Astrocyte (in vitro differentiated cells and primary cell): ENCODE measurements around the gene EBF4. TPM values are rescaled to one million over a fixed set of nuclear protein-coding genes. Genes with fewer than 3 reads are reported as not detected.

Experiments used
- DNase-seq: peaks from one replicate; pipeline ENCODE4 v3.0.0-alpha.2; 2010; ENCODE audit warnings: low read depth
- FAIRE-seq: peaks from 2 replicates; lab custom pipeline; 2011; peaks lifted over from hg19 to GRCh38; lab: Jason Lieb, UNC
- H2AFZ ChIP-seq: 2 replicates; pipeline ENCODE4 v1.6.0; 2012; ENCODE audit warnings: low read depth, low read length, inconsistent platforms
- H3K27ac ChIP-seq: 2 replicates; pipeline ENCODE4 v1.5.1; 2011; ENCODE audit warnings: low read depth, low read length, inconsistent platforms
- H3K27me3 ChIP-seq: 2 replicates; pipeline ENCODE4 v1.6.0; 2011; ENCODE audit warnings: low read length, inconsistent platforms; ENCODE audit not compliant: insufficient read depth
- H3K36me3 ChIP-seq: 2 replicates; pipeline ENCODE4 v1.5.1; 2011; ENCODE audit warnings: low read length, inconsistent platforms; ENCODE audit not compliant: insufficient read depth
- H3K4me1 ChIP-seq: 2 replicates; pipeline ENCODE4 v1.5.1; 2011; ENCODE audit warnings: low read length, inconsistent platforms; ENCODE audit not compliant: insufficient read depth
- H3K4me2 ChIP-seq: 2 replicates; pipeline ENCODE4 v1.6.0; 2012; ENCODE audit warnings: low read length, inconsistent platforms
- H3K4me3 ChIP-seq: 2 replicates; pipeline ENCODE4 v1.5.1; 2011; ENCODE audit warnings: low read depth, mild to moderate bottlenecking, low read length, inconsistent platforms; ENCODE audit not compliant: insufficient read depth
- H3K79me2 ChIP-seq: 2 replicates; pipeline ENCODE4 v1.6.0; 2012; ENCODE audit warnings: mild to moderate bottlenecking, low read length, inconsistent platforms; ENCODE audit not compliant: insufficient read depth
- H3K9ac ChIP-seq: 2 replicates; pipeline ENCODE4 v1.6.0; 2012; ENCODE audit warnings: mild to moderate bottlenecking, low read length, inconsistent platforms
- H3K9me3 ChIP-seq: 2 replicates; pipeline ENCODE4 v1.5.1; 2012; ENCODE audit warnings: low read depth, mild to moderate bottlenecking, low read length, inconsistent platforms; ENCODE audit not compliant: insufficient read depth
- H4K20me1 ChIP-seq: 2 replicates; pipeline ENCODE4 v1.6.0; 2012; ENCODE audit warnings: low read length, inconsistent platforms; ENCODE audit not compliant: insufficient read depth
- H3K27ac Mint-ChIP-seq: one replicate; pipeline ENCODE4 v1.8.0; 2021; ENCODE audit warnings: mild to moderate bottlenecking, mixed read lengths; ENCODE audit not compliant: unreplicated experiment
- H3K27me3 Mint-ChIP-seq: one replicate; pipeline ENCODE4 v1.8.0; 2021; ENCODE audit warnings: low read depth, mixed read lengths; ENCODE audit not compliant: unreplicated experiment
- H3K36me3 Mint-ChIP-seq: one replicate; pipeline ENCODE4 v1.8.0; 2021; ENCODE audit warnings: low read depth, mixed read lengths; ENCODE audit not compliant: unreplicated experiment
- H3K4me1 Mint-ChIP-seq: one replicate; pipeline ENCODE4 v1.8.0; 2021; ENCODE audit warnings: low read depth, mixed read lengths; ENCODE audit not compliant: unreplicated experiment
- H3K4me3 Mint-ChIP-seq: one replicate; pipeline ENCODE4 v1.8.0; 2021; ENCODE audit warnings: mild to moderate bottlenecking, moderate library complexity, mixed read lengths; ENCODE audit not compliant: unreplicated experiment
- H3K9me3 Mint-ChIP-seq: one replicate; pipeline ENCODE4 v1.8.0; 2021; ENCODE audit warnings: mild to moderate bottlenecking, mixed read lengths; ENCODE audit not compliant: unreplicated experiment
- EZH2 ChIP-seq: IDR thresholded peaks from 2 replicates; pipeline ENCODE4 v1.6.1; 2012; ENCODE audit warnings: mild to moderate bottlenecking, low read length, inconsistent platforms; ENCODE audit not compliant: insufficient read depth
- total RNA-seq: library from RNA; stranded (reverse); gene quantifications from 2 replicates; pipeline ENCODE4 v1.2.1, GENCODE V29; 2021
- TF ChIP-seq, protein P1 (sequence below): IDR thresholded peaks from 2 replicates; pipeline ENCODE4 v1.5.1; 2011; ENCODE audit warnings: low read depth, mild to moderate bottlenecking, inconsistent platforms, low read length, moderate library complexity; ENCODE audit not compliant: insufficient read depth

The EBF4 gene
- total RNA-seq, 1 donor from 2014 or later, result 2.3 TPM

GRCh38 chr20:2771631-2772080 is 79.1 kb downstream of the EBF4 start:
- H3K27ac ChIP-seq, result no peak overlapping the region
- peak overlapping the region; percentile 22 for H3K4me2 ChIP-seq
- Mint-ChIP-seq H3K9me3 (peaks cover 4% of the 10 kb centered on the region), H3K4me3 (no peak overlapping the region), H3K27ac (no peak overlapping the region), H3K27me3 (peaks cover 31% of the 10 kb centered on the region), H3K4me1 (no peaks in the 10 kb centered on the region), H3K36me3 (no peaks in the 10 kb centered on the region)
- peaks cover 7% of the 10 kb centered on the region for H4K20me1 ChIP-seq
- H3K36me3 ChIP-seq, result no peaks in the 10 kb centered on the region
- no peak overlapping the region for H3K4me3 ChIP-seq
- H3K4me1 ChIP-seq, result no peaks in the 10 kb centered on the region
- FAIRE-seq (no peak), DNase-seq (no peak)
- TF ChIP-seq EZH2, result no peak
- TF ChIP-seq, protein P1, sequence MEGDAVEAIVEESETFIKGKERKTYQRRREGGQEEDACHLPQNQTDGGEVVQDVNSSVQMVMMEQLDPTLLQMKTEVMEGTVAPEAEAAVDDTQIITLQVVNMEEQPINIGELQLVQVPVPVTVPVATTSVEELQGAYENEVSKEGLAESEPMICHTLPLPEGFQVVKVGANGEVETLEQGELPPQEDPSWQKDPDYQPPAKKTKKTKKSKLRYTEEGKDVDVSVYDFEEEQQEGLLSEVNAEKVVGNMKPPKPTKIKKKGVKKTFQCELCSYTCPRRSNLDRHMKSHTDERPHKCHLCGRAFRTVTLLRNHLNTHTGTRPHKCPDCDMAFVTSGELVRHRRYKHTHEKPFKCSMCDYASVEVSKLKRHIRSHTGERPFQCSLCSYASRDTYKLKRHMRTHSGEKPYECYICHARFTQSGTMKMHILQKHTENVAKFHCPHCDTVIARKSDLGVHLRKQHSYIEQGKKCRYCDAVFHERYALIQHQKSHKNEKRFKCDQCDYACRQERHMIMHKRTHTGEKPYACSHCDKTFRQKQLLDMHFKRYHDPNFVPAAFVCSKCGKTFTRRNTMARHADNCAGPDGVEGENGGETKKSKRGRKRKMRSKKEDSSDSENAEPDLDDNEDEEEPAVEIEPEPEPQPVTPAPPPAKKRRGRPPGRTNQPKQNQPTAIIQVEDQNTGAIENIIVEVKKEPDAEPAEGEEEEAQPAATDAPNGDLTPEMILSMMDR, result no peak
- H2AFZ ChIP-seq, result peak overlapping the region; percentile 14
- H3K79me2 ChIP-seq, result no peaks in the 10 kb centered on the region
- no peaks in the 10 kb centered on the region for H3K9me3 ChIP-seq
- no peak overlapping the region for H3K9ac ChIP-seq
- peaks cover 27% of the 10 kb centered on the region for H3K27me3 ChIP-seq

DNA sequence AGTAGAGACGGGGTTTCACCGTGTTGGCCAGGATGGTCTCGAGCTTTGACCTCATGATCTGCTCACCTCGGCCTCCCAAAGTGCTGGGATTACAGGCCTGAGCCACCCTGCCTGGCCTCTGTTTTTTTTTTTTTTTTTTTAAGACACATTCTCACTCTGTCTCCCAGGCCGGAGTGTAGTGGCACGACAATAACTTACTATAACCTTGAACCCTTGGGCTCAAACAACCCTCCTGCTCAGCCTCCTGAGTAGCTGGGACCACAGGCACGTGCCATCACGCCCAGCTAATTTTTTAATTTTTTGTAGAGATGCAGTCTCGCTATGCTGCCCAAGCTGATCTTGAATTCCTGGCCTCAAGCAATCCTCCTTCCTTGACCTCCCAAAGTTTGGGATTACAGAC is 81.2 kb downstream of the EBF4 start:
- Histone ChIP-seq H2AFZ (no peak overlapping the region), H3K4me3 (no peak overlapping the region), H3K79me2 (no peaks in the 10 kb centered on the region), H3K36me3 (no peaks in the 10 kb centered on the region), H3K27ac (no peak overlapping the region), H3K9ac (no peak overlapping the region), H3K4me1 (no peaks in the 10 kb centered on the region), H3K27me3 (peaks cover 19% of the 10 kb centered on the region), H3K9me3 (no peaks in the 10 kb centered on the region), H4K20me1 (no peaks in the 10 kb centered on the region), H3K4me2 (no peak overlapping the region)
- DNase-seq (no peak), FAIRE-seq (no peak)
- Mint-ChIP-seq H3K27me3 (peaks cover 26% of the 10 kb centered on the region), H3K4me1 (no peaks in the 10 kb centered on the region), H3K27ac (no peak overlapping the region), H3K9me3 (peaks cover 7% of the 10 kb centered on the region), H3K36me3 (no peaks in the 10 kb centered on the region), H3K4me3 (no peak overlapping the region)
- TF ChIP-seq EZH2, result no peak
- TF ChIP-seq, protein P1, result no peak

GRCh38 chr20:2775139-2775538 is 82.6 kb downstream of the EBF4 start:
- H3K9me3 Mint-ChIP-seq, result peaks cover 7% of the 10 kb centered on the region
- Histone ChIP-seq H2AFZ (no peak overlapping the region), H3K4me3 (no peak overlapping the region), H4K20me1 (no peaks in the 10 kb centered on the region), H3K4me2 (no peak overlapping the region), H3K27me3 (peaks cover 14% of the 10 kb centered on the region), H3K36me3 (no peaks in the 10 kb centered on the region), H3K9me3 (no peaks in the 10 kb centered on the region), H3K4me1 (no peaks in the 10 kb centered on the region), H3K79me2 (no peaks in the 10 kb centered on the region), H3K27ac (no peak overlapping the region), H3K9ac (no peak overlapping the region)
- peaks cover 20% of the 10 kb centered on the region for H3K27me3 Mint-ChIP-seq
- H3K4me3 Mint-ChIP-seq, result no peak overlapping the region
- FAIRE-seq (no peak), DNase-seq (no peak)
- no peak overlapping the region for H3K27ac Mint-ChIP-seq
- no peaks in the 10 kb centered on the region for H3K4me1 Mint-ChIP-seq
- H3K36me3 Mint-ChIP-seq, result no peaks in the 10 kb centered on the region
- TF ChIP-seq, protein P1, result no peak
- no peak for TF ChIP-seq EZH2
